Measurements from ENCODE around the gene DLK2. TPM values are rescaled to one million over a fixed set of nuclear protein-coding genes. Genes with fewer than 3 reads are reported as not detected.
A peak's percentile ranks its signal among the peaks of the same experiment; 100 is the strongest.
"Not testable (repeated sequence)": the region's sequence is repeated elsewhere in the genome, so short reads cannot be mapped to it uniquely, and the experiment has no call there.

The DLK2 gene
- total RNA-seq, 1 donor from 2014 or later: 3.2 TPM

DNA sequence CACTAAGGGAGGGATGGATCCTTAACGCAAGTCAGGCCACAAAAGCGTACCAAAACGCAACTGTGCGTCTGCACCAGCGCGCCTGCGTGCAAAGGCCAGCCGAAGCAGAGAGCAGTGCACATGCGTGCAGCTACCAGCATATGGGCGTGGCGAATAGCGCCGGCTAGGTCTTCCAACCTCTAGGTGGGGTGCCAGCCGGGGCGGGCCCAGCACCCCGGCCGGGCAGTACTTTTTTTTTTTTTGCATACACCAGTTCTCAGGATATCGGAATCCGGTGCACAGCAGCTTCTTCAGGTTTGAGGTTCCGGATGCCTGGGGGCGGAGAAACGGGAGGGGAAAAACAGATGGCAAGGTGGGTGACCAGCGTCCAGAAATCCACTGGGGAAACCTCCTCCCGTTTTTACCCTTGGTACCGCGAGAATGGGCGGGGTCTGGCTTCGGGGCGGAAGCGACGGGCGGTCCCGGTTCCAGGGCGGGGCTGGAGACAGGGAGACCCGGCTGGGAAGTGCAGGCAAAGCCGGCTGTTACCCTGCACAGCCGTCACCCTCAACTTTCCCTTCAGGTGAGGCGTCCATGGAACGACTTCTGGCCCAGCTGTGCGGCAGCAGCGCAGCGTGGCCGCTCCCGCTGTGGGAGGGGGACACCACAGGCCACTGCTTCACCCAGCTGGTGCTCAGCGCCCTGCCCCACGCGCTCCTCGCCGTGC is 27.8 kb downstream of the DLK2 start, which contains the start of gene ABCC10:
Gene ABCC10, plus strand, starts transcription at position 136 of the 706 bp plus-strand sequence. Its CDS starts 438 bp downstream, at position 574.
- DNase-seq (ENCODE audit: low spot score): peak; percentile 96

DNA sequence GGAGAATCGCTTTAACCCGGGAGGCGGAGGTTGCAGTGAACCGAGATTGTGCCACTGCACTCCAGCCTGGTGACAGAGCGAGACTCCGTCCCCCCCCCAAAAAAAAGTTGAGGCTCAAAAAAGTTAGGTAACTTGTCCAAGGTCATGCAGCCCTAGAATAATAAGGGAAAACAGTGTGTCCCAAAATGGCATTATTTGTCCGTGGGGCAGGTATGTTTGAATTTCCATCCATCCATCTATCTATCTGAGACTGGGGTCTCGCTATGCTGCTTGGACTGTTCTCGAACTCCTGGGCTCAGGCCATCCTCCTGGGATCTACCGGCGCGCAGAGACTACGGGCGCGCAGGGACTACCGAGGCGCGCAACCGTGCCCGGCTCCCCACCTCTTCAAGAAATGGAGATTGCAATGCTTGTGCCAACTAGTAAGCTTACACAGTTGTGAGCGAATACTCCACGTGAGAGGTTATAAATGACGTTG is 28.4 kb downstream of the DLK2 start:
- DNase-seq (ENCODE audit: low spot score): no peak

DNA sequence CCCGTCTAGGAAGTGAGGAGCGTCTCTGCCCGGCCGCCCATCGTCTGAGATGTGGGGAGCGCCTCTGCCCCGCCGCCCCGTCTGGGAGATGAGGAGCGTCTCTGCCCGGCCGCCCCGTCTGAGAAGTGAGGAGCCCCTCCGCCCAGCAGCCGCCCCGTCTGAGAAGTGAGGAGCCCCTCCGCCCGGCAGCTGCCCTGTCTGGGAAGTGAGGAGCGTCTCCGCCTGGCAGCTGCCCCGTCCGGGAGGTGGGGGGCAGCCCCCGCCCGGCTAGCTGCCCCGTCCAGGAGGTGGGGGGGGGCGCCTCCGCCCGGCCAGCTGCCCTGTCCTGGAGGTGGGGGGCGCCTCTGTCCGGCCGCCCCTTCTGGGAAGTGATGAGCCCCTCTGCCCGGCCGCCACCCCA is 30.3 kb downstream of the DLK2 start:
- DNase-seq (ENCODE audit: low spot score): not testable (repeated sequence)

DNA sequence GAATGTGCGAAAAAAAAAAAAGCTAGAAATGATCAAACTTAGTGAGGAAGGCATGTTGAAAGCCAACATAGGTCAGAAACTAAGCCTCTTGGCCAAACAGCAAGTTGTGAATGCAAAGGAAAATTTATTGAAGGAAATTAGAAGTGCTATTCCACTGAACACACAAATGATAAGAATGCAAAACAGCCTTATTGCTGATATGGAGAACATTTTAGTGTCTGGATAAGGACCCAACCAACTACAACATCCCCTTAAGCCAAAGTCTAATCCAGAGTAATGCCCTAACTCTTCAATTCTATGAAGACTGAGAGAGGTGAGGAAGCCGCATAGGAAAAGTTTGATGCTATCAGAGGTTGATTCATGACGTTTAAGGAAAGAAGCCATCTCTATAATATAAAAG is 33.5 kb downstream of the DLK2 start:
- no peak for DNase-seq (ENCODE audit: low spot score)

DNA sequence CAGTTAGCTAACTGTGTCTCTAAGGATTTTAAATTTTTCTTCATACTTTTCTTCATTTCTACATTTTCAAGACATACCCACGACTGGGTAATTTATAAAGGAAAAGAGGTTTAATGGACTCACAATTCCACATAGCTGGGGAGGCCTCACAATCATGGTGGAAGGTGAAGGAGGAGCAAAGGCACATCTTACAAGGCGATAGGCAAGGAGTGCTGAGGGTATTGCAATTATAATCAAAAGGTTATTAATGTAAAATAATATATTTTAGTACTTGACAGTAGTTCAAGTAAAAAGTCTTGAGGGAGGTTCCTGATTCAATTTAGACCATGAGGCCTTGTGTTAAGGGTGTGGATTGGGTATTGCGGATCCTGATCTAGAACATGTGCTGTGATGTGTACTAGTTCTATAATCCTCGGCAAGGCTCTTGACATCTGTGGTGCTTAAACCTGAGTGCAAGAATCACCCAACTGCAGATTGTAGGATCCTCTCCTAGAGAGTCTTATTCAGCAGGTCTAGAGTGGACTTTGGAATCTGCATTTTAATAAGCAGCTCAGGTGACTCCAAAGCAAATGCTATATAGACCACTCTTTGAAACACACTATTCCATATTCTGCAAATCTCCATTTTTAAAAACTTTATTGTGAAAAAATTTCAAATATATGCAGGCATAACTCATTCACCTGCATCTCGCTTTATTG is 35.2 kb downstream of the DLK2 start:
- DNase-seq (ENCODE audit: low spot score): no peak

DNA sequence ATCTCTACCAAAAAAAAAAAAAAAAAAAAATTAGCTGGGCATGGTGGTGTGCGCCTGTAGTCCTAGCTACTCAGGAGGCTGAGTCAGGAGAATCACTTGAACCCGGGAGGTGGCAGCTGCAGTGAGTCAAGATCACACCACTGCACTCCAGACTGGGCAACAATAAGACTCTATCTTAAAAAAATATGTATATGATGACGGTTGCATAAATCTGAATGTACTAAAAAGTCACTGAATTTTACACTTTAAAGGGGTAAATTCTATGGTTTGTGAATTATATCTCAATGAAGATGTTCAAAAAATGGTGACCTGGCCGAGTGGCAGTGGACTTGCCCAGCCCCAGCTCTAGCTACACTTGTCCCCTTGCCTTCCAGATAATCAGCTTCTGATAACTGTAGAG is 38.4 kb downstream of the DLK2 start:
- no peak for DNase-seq (ENCODE audit: low spot score)

DNA sequence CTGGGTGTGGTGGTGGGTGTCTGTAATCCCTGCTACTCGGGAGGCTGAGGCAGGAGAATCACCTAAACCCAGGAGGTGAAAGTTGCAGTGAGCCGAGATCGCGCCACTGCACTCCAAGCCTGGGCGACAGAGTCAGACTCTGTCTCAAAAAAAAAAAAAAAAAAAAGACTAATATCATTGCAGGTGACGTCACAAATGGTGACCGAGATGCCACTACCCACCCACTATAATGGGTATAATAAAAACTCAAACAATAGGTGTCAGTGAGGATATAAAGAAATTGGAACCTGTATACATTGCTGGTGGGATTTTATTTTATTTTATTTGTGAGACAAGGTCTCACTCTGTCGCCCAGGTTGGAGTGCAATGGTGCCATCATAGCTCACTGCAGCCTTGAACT is 40.1 kb downstream of the DLK2 start:
- not testable (repeated sequence) for DNase-seq (ENCODE audit: low spot score)

DNA sequence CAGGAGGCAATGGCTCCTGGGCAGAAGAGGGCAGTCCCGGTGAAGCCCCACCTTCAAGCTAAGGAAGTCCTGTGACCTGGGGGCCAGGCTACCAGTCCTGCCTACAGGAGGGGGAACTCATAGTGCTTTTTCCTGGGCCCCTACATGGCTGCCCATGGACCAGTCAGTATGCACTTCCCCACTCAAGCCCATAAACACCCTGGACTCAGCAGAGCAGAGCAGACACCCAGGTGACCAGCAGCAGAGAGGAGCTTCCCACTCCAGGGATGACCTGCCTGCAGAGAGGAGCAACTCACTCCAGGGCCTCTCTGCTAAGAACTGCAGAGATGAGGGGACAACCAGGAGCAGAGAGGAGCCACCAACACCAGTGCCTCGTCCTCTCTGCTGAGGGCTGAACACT is 42.3 kb downstream of the DLK2 start:
- no peak for DNase-seq (ENCODE audit: low spot score)

DNA sequence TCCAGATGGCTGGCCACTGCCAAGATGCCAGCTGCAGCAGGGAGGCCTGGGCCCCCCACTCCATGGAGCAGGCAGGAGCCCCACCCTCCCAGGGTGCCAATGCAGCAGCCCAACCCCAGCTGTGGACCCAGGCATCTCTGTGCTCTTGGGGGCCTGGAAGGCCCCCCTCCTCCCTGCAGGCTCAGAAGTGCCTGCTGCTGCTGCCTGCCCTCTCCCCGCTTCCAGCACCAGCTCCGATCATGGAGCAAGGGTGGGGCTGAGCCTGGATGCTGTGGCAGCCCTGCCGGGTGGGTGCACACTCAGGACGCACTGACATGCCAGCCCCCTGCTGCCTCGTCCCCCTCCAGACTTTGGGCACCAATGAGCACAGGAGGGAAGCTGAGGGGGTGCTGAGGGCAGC is 42.8 kb downstream of the DLK2 start:
- DNase-seq (ENCODE audit: low spot score): no peak

DNA sequence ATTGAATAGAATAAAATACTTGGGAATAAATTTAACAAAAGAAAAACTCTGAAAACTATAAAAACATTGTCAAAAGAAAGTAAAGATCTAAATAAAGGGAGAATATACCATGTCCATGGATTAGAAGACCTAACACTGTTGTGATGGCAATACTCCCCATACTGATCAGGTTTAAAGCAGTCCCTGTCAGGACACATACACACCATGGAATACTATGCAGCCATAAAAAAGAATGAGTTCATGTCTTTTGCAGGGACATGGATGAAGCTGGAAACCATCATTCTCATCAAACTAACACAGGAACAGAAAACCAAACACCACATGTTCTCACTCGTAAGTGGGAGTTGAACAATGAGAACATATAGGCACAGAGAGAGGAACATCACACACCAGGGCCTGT is 44.6 kb downstream of the DLK2 start:
- DNase-seq (ENCODE audit: low spot score): not testable (repeated sequence)

DNA sequence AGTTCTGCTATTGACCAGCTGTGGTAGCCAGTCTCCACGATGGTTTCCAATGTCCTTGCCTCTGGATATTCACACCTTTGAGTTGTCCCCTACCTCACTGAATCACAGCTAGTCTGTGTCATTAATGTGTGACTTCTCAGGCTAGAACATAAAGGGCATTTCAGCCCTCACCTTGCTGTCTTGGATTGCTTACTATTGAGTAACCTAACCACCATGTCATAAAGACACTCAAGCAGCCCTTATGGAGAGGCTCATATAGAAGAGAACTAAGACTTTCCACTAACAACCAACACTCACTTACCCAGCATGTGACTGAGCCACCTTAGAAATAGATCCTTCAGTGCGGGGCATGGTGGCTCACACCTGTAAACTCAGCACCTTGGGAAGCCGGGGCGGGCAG is 47.1 kb downstream of the DLK2 start:
- DNase-seq (ENCODE audit: low spot score): no peak

DNA sequence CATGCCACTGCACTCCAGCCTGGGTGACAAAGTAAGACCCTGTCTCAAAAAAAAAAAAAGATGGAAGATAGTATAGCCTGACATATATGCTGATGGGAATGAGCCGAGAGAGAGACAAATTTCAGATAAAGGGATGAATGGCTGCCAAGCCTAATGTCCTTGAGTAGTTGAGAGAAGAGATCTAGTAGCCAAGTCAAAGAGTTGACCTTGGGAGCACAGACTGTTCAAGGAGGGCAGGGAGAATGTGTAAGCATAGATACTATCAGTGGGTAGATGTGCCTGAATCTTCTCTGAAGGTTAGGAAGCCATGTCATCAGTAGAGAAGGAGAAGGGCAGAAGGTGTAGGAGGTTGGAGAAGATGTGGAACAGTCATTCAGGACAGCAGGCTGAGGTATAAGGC is 48.1 kb downstream of the DLK2 start:
- no peak for DNase-seq (ENCODE audit: low spot score)

DNA sequence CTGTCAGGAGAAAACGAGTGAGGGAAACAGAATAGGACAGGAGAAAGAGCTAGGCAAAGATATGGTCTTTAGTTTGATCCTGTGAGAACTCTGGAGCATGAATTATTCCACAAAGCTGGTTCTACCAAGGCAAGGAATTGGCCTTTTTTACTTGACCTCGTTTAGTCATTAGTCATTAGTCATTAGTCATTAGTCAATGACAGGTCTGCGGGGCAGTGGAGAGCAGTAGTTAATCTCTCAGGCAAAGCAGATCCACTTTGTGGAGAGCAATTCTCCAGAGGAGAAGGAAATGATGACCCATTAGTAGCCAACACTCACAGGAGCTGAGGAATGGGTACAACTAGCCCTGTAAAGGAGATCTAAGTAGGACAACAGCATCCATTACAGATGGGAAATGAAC is 50.0 kb downstream of the DLK2 start:
- DNase-seq (ENCODE audit: low spot score): no peak

DNA sequence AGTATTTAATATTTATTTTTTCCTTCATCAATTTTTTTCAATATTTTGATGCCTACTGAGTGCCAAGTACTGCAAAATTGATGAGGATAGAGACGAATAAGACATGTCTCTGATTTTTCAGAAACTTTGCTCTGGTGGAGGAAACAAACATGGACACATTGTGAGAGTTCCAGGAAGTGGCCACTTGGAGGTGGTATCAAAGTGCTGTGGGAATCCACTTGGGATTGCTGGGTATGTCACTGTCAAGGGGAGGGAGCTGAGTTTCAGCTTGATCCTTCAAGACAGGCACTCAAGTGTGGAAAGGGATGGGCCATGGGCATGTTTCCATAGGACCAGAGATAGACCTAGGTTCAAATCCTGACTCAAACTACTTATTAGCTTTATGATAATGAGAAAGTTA is 52.5 kb downstream of the DLK2 start:
- no peak for DNase-seq (ENCODE audit: low spot score)

DNA sequence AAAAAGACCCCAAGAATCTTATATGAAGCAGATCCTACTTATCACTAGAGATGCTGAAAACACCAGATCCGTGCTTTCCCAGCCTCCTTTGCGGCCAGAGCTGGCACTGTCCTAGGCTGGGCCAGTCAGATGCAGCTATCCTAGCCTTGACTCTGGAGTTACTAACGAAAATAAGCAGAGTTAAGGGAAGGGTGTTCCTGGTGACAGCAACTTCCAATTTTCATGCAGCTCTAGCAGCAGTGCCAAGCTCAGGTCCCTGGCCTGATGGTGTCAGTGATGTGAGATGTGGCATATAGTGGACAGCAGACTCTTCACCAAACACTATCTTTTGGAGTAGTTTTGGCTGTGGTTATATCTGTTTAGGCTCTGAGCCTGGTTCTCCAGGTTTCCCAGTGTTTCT is 53.6 kb downstream of the DLK2 start:
- no peak for DNase-seq (ENCODE audit: low spot score)

Other genes with a start within 250 kb of the DLK2 start
- 42.8 TPM for gene DNPH1, start 226.1 kb downstream of the DLK2 start, total RNA-seq
- gene TTBK1, start 212.1 kb downstream of the DLK2 start, total RNA-seq: not detected
- gene SLC22A7, start 157.3 kb downstream of the DLK2 start, total RNA-seq: not detected
- 1.5 TPM for gene CRIP3, start 146.7 kb downstream of the DLK2 start, total RNA-seq
- 14.7 TPM for gene ZNF318, start 85.9 kb downstream of the DLK2 start, total RNA-seq
- gene ABCC10, start 28.0 kb downstream of the DLK2 start, total RNA-seq: 52.7 TPM
- gene TJAP1, start 22.0 kb upstream of the DLK2 start, total RNA-seq: 36.5 TPM
- gene LRRC73, start 54.8 kb upstream of the DLK2 start, total RNA-seq: 0.57 TPM
- 84.6 TPM for gene YIPF3, start 61.4 kb upstream of the DLK2 start, total RNA-seq
- gene POLR1C, start 61.5 kb upstream of the DLK2 start, total RNA-seq: 60.4 TPM
- 47.9 TPM for gene XPO5, start 120.5 kb upstream of the DLK2 start, total RNA-seq
- 10.8 TPM for gene POLH, start 120.6 kb upstream of the DLK2 start, total RNA-seq
- 74.1 TPM for gene GTPBP2, start 173.7 kb upstream of the DLK2 start, total RNA-seq
- 27.2 TPM for gene MAD2L1BP, start 180.3 kb upstream of the DLK2 start, total RNA-seq
- gene RSPH9, start 189.5 kb upstream of the DLK2 start, total RNA-seq: 0.68 TPM
- gene MRPS18A, start 232.2 kb upstream of the DLK2 start, total RNA-seq: 41.8 TPM

Data from ureter (tissue), 1 donor.